HepG2 (cell line): ENCODE results near the gene C12orf56. TPM values are rescaled to one million over a fixed set of nuclear protein-coding genes. Genes with fewer than 3 reads are reported as not detected.

Source experiments
- ARNT ChIP-seq: fragments of 450-650 bp; IDR thresholded peaks from 2 replicates; pipeline ENCODE4 v1.6.1; 2017
- ATF7 ChIP-seq, 2 experiments: fragments of 450-650 bp in 1 of 2; sonication (generic) in 1 of 2; formaldehyde crosslinking in 1 of 2; IDR thresholded peaks; 2 replicates each; pipeline versions ENCODE4 v1.4.0 to v1.6.1; 2016 to 2020; ENCODE audit warnings: antibody characterized with exemption in 1 of 2, mild to moderate bottlenecking in 1 of 2, missing genetic modification reagents in 1 of 2
- BRF2 ChIP-seq: sonication (generic); formaldehyde crosslinking; IDR thresholded peaks from 2 replicates; pipeline ENCODE4 v1.8.1; 2022; ENCODE audit warnings: mild to moderate bottlenecking, missing genetic modification reagents
- ELF4 ChIP-seq: sonication (generic); formaldehyde crosslinking; IDR thresholded peaks from 2 replicates; pipeline ENCODE4 v1.5.0; 2020; ENCODE audit warnings: missing genetic modification reagents, mild to moderate bottlenecking, moderate library complexity, borderline replicate concordance
- GATA4 ChIP-seq: sonication (generic); IDR thresholded peaks from 2 replicates; pipeline ENCODE4 v1.6.1; 2016; ENCODE audit warnings: antibody characterized with exemption, low read depth, borderline replicate concordance
- MAF1 ChIP-seq: sonication (generic); formaldehyde crosslinking; IDR thresholded peaks from 2 replicates; pipeline ENCODE4 v1.5.0; 2020; ENCODE audit warnings: missing genetic modification reagents, borderline replicate concordance
- MTF1 ChIP-seq: sonication (generic); formaldehyde crosslinking; IDR thresholded peaks from 2 replicates; pipeline ENCODE4 v1.5.0; 2020; ENCODE audit warnings: missing genetic modification reagents
- NKX3-1 ChIP-seq: sonication (generic); formaldehyde crosslinking; IDR thresholded peaks from 2 replicates; pipeline ENCODE4 v1.5.0; 2020; ENCODE audit warnings: missing genetic modification reagents
- RBFOX2 ChIP-seq: fragments of 200-400 bp; formaldehyde crosslinking; IDR thresholded peaks from 2 replicates; pipeline ENCODE4 v1.6.1; 2017; ENCODE audit warnings: low read depth, mild to moderate bottlenecking, low read length
- RORA ChIP-seq: sonication (generic); formaldehyde crosslinking; IDR thresholded peaks from 2 replicates; pipeline ENCODE4 v1.5.0; 2020; ENCODE audit warnings: mild to moderate bottlenecking, missing genetic modification reagents, moderate library complexity
- TAF1 ChIP-seq: sonication (generic); formaldehyde crosslinking; IDR thresholded peaks from 2 replicates; pipeline ENCODE4 v1.4.0; 2020; ENCODE audit warnings: missing genetic modification reagents
- TEAD2 ChIP-seq: sonication (generic); formaldehyde crosslinking; IDR thresholded peaks from 2 replicates; pipeline ENCODE4 v1.9.0; 2021; ENCODE audit warnings: missing genetic modification reagents
- YEATS4 ChIP-seq: sonication (generic); formaldehyde crosslinking; IDR thresholded peaks from 2 replicates; pipeline ENCODE4 v1.4.0; 2020; ENCODE audit warnings: missing genetic modification reagents, borderline replicate concordance
- ZFX ChIP-seq: sonication (generic); formaldehyde crosslinking; IDR thresholded peaks from 2 replicates; pipeline ENCODE4 v1.4.0; 2020; ENCODE audit warnings: mild to moderate bottlenecking, low read depth, missing genetic modification reagents, moderate library complexity
- ZNF264 ChIP-seq: sonication (generic); formaldehyde crosslinking; IDR thresholded peaks from 2 replicates; pipeline ENCODE4 v1.4.0; 2020; ENCODE audit warnings: missing genetic modification reagents
- ZNF274 ChIP-seq: sonication (generic); formaldehyde crosslinking; IDR thresholded peaks from 2 replicates; pipeline ENCODE4 v1.5.1; 2020; ENCODE audit warnings: mild to moderate bottlenecking, missing genetic modification reagents
- ZNF556 ChIP-seq: sonication (generic); formaldehyde crosslinking; IDR thresholded peaks from 2 replicates; pipeline ENCODE4 v1.4.0; 2020; ENCODE audit warnings: mild to moderate bottlenecking, missing genetic modification reagents, borderline replicate concordance
- ZNF589 ChIP-seq: sonication (generic); formaldehyde crosslinking; conservative IDR thresholded peaks from 2 replicates; pipeline ENCODE4 v1.8.0; 2022; ENCODE audit warnings: mild to moderate bottlenecking, moderate library complexity, missing genetic modification reagents
- ZNF614 ChIP-seq: IDR thresholded peaks from 2 replicates; pipeline ENCODE4 v1.6.1; 2018; ENCODE audit warnings: missing biosample characterization, missing genetic modification reagents, inconsistent platforms, borderline replicate concordance
- ZNF777 ChIP-seq: sonication (generic); formaldehyde crosslinking; IDR thresholded peaks from 2 replicates; pipeline ENCODE4 v1.4.0; 2020; ENCODE audit warnings: missing genetic modification reagents
- ZNF782 ChIP-seq: sonication (generic); formaldehyde crosslinking; IDR thresholded peaks from 2 replicates; pipeline ENCODE4 v1.4.0; 2020; ENCODE audit warnings: missing genetic modification reagents, mild to moderate bottlenecking, borderline replicate concordance
- ZNF816 ChIP-seq: sonication (generic); formaldehyde crosslinking; IDR thresholded peaks from 2 replicates; pipeline ENCODE4 v1.8.0; 2022; ENCODE audit warnings: missing genetic modification reagents, mild to moderate bottlenecking, borderline replicate concordance
- ZNF83 ChIP-seq: sonication (generic); formaldehyde crosslinking; IDR thresholded peaks from 2 replicates; pipeline ENCODE4 v1.4.0; 2020; ENCODE audit warnings: missing genetic modification reagents, mild to moderate bottlenecking, borderline replicate concordance
- ZNF841 ChIP-seq: sonication (generic); formaldehyde crosslinking; IDR thresholded peaks from 2 replicates; pipeline ENCODE4 v1.8.1; 2023; ENCODE audit warnings: missing genetic modification reagents, borderline replicate concordance
- polyA plus RNA-seq, 8 experiments: library from polyadenylated mRNA; depleted of rRNA in 3 of 8; stranded (reverse) in 7 of 8; unstranded in 1 of 8; fragments of >200 nt; fragmentation: Illumina TruSeq in 4 of 8; extraction: Trizol in 4 of 8; gene quantifications; 2 replicates each; pipeline versions ENCODE4 v1.2.1 to v1.2.3, GENCODE V29; 2011 to 2016; ENCODE audit warnings: low read depth in 4 of 8, missing spikeins in 1 of 8, mixed read lengths in 1 of 8; ENCODE audit not compliant: insufficient read depth in 1 of 8
- total RNA-seq, 5 experiments: library from RNA; depleted of rRNA; stranded (reverse); fragments of >200 nt; fragmentation: Illumina TruSeq; extraction: Trizol; gene quantifications; 2 replicates each; pipeline ENCODE4 v1.2.3, GENCODE V29; 2016; ENCODE audit warnings: low read depth in 1 of 5
- TF ChIP-seq, protein P1 (sequence below): sonication (generic); formaldehyde crosslinking; IDR thresholded peaks from 2 replicates; pipeline ENCODE4 v1.4.0; 2020; ENCODE audit warnings: missing genetic modification reagents; ENCODE audit errors: not compliant biosample characterization
- TF ChIP-seq, protein P2 (sequence below): sonication (generic); formaldehyde crosslinking; IDR thresholded peaks from 2 replicates; pipeline ENCODE4 v1.5.0; 2020; ENCODE audit warnings: missing genetic modification reagents
- TF ChIP-seq, protein P3 (sequence below): sonication (generic); formaldehyde crosslinking; IDR thresholded peaks from 2 replicates; pipeline ENCODE4 v1.8.0; 2023; ENCODE audit warnings: mild to moderate bottlenecking, missing genetic modification reagents

The C12orf56 gene
- total and polyA plus RNA-seq, 2 of the 13 experiments (the other 11 are each of a cell fraction or from before 2014, with no cell fraction given) = 0.07 TPM; not detected in 1

DNA sequence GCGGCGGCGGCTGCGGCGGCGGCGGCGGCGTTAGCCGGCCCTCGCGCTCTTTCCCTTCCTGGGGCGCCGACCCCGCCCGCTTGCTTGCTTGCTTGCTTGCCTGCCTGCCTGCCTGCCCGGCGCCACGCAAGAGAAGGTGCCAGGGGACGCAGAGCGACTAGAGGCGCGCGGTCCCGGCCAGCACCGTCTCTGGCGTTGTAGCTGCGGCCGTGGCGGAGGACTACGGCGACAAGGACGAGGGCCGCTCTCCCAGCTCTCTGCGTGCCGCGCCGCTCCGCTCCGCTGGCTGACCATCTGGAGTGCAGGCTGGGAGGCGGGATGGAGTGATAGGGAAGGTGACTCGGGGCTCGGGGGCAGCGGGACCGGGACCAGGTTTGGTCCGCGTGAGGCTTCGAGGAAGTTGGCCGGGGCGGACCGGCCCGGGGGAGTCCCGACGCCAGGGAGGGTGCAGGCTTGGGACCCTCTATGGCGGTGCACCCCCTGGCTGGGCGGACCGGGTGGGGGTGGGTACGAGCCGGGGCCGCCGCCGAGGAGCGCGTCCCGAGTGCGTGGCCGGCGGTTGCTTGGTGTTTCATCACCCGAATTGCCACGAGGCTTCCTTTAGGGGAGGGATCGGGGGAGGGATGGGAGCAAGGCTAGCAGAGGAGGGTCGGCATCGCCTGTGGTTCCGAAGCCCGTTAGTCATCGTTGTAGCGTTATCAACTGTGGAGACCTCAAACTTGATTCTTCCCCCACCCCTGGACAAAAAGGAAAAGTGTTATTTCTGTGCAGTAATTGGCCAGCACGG lies 14.1 kb upstream of the C12orf56 start (continued):
- TF ChIP-seq ZNF274 (CRISPR knock-in tag) = peak; percentile 54; the same call in 1 of the 2 replicates
- no peak for TF ChIP-seq MTF1 (CRISPR knock-in tag)
- TF ChIP-seq ZNF556 (CRISPR knock-in tag) = peak; percentile 36; the same call in 1 of the 2 replicates
- TF ChIP-seq YEATS4 = peak; percentile 99
- TF ChIP-seq, protein P1, sequence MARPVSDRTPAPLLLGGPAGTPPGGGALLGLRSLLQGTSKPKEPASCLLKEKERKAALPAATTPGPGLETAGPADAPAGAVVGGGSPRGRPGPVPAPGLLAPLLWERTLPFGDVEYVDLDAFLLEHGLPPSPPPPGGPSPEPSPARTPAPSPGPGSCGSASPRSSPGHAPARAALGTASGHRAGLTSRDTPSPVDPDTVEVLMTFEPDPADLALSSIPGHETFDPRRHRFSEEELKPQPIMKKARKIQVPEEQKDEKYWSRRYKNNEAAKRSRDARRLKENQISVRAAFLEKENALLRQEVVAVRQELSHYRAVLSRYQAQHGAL = peak; percentile 36
- TF ChIP-seq BRF2 (CRISPR knock-in tag) = peak; percentile 68; the same call in 1 of the 2 replicates
- TF ChIP-seq ZNF264 (CRISPR knock-in tag) = peak; percentile 29; the same call in 1 of the 2 replicates
- peak; percentile 99 for TF ChIP-seq RBFOX2
- TF ChIP-seq ZNF614 (CRISPR knock-in tag) = no peak; the same call in 1 of the 2 replicates
- TF ChIP-seq TAF1 (CRISPR knock-in tag) = peak; percentile 79; the same call in 1 of the 2 replicates
- peak; percentile 76 for TF ChIP-seq ZNF777 (CRISPR knock-in tag)
- TF ChIP-seq ZNF841 (CRISPR knock-in tag) = 0 out of 2 replicates have a peak, but pooled peaks have one; percentile 47
- no peak; the same call in 1 of the 2 replicates for TF ChIP-seq MAF1 (CRISPR knock-in tag)
- TF ChIP-seq ZNF83 (CRISPR knock-in tag) = no peak
- no peak for TF ChIP-seq ELF4 (CRISPR knock-in tag)
- TF ChIP-seq ATF7 (IDR thresholded peaks at IDR 0.05) = no peak
- no peak for TF ChIP-seq ATF7 (CRISPR knock-in tag; IDR thresholded peaks at IDR 0.05)
- no peak for TF ChIP-seq TEAD2 (CRISPR knock-in tag)
- TF ChIP-seq ZNF816 = no peak; the same call in 1 of the 2 replicates
- peak; percentile 38; the same call in 1 of the 2 replicates for TF ChIP-seq GATA4
- no peak for TF ChIP-seq ARNT
- TF ChIP-seq NKX3-1 = no peak
- TF ChIP-seq ZNF589 (CRISPR knock-in tag) = peak; percentile 74; the same call in 1 of the 2 replicates
- TF ChIP-seq RORA (CRISPR knock-in tag) = no peak
- TF ChIP-seq, protein P2, sequence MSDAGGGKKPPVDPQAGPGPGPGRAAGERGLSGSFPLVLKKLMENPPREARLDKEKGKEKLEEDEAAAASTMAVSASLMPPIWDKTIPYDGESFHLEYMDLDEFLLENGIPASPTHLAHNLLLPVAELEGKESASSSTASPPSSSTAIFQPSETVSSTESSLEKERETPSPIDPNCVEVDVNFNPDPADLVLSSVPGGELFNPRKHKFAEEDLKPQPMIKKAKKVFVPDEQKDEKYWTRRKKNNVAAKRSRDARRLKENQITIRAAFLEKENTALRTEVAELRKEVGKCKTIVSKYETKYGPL = peak; percentile 50; the same call in 1 of the 2 replicates
- peak; percentile 82; the same call in 1 of the 2 replicates for TF ChIP-seq ZNF782 (CRISPR knock-in tag)
- TF ChIP-seq, protein P3, sequence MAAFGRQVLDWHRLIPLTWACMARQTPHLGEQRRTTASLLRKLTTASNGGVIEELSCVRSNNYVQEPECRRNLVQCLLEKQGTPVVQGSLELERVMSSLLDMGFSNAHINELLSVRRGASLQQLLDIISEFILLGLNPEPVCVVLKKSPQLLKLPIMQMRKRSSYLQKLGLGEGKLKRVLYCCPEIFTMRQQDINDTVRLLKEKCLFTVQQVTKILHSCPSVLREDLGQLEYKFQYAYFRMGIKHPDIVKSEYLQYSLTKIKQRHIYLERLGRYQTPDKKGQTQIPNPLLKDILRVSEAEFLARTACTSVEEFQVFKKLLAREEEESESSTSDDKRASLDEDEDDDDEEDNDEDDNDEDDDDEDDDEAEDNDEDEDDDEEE (CRISPR knock-in tag) = peak; percentile 89
- peak; percentile 89 for TF ChIP-seq ZFX (CRISPR knock-in tag)
